Left lung (tissue), 10 donors: Measurements from ENCODE around the gene DEPDC4. TPM values are rescaled to one million over a fixed set of nuclear protein-coding genes. Genes with fewer than 3 reads are reported as not detected.
"Not testable (repeated sequence)": the region's sequence is repeated elsewhere in the genome, so short reads cannot be mapped to it uniquely, and the experiment has no call there.

Experiments
- ATAC-seq: fragments of 200-7000 bp; cut with Tn5 transposase; one replicate; pipeline ENCODE4 v1.9.1; 2020; ENCODE audit warnings: moderate library complexity
- DNase-seq, 4 donors: peaks; one replicate each; pipeline ENCODE4 v3.0.0-alpha.2; 2013 to 2020
- H3K27ac ChIP-seq, 2 donors: fragments of 200-600 bp; sonication (generic) in 1 of 2; one replicate each; pipeline versions ENCODE4 v1.5.0 to v1.8.0; 2020 to 2021
- H3K27me3 ChIP-seq, 2 donors: fragments of 200-600 bp; sonication (generic) in 1 of 2; one replicate each; pipeline versions ENCODE4 v1.5.0 to v1.8.0; 2020 to 2021
- H3K36me3 ChIP-seq, 2 donors: fragments of 200-600 bp; sonication (generic) in 1 of 2; one replicate each; pipeline versions ENCODE4 v1.5.0 to v1.8.0; 2020 to 2021
- H3K4me1 ChIP-seq, 2 donors: fragments of 200-600 bp; one replicate each; pipeline ENCODE4 v1.8.0; 2021
- H3K4me3 ChIP-seq, 2 donors: fragments of 200-600 bp; sonication (generic) in 1 of 2; one replicate each; pipeline versions ENCODE4 v1.5.0 to v1.8.0; 2020 to 2021; ENCODE audit warnings: mild to moderate bottlenecking in 1 of 2
- H3K9me3 ChIP-seq, 2 donors: fragments of 200-600 bp; sonication (generic) in 1 of 2; one replicate each; pipeline versions ENCODE4 v1.5.0 to v1.8.0; 2020 to 2021
- intact Hi-C, 2 donors: fragments of 100-400 bp; cut with DNase I; formaldehyde crosslinking; loops; one replicate each; pipeline versions ENCODE4 v1.11.2 to v1.14.2; 2022
- polyA plus RNA-seq, 6 donors: library from polyadenylated mRNA; unstranded; fragments of 120-200 nt; gene quantifications; one replicate each; pipeline ENCODE4 v1.2.1, GENCODE V29; 2013; ENCODE audit not compliant: insufficient read length in 6 of 6
- total RNA-seq, 2 donors: library from RNA; stranded (reverse); fragmentation: NEBNext Ultra II Directional; extraction: Animal tissue kit (Norgen Biotek cat#: 25700); gene quantifications; one replicate each; pipeline ENCODE4 v1.2.1, GENCODE V29; 2021
- TF ChIP-seq, protein P1 (sequence below), 2 donors: fragments of 200-600 bp; sonication (generic) in 1 of 2; IDR thresholded peaks; one replicate each; pipeline versions ENCODE4 v1.5.0 to v1.8.0; 2021; ENCODE audit warnings: antibody characterized with exemption in 2 of 2
- donor health status: DM: no; HTN: yes; CAD: no.
- donor health status: DM: no; HTN: no; CAD: no.

Gene DEPDC4
- total and polyA plus RNA-seq, 8 donors: 1.7 to 9.8 (median 6.8) TPM

- no peak overlapping the region for H3K4me3 ChIP-seq
- no peaks in the 10 kb centered on the region for H3K4me1 ChIP-seq
- ATAC-seq: no peak
- intact Hi-C loops: no loop called here
- no peaks in the 10 kb centered on the region for H3K27me3 ChIP-seq
- TF ChIP-seq, protein P1, sequence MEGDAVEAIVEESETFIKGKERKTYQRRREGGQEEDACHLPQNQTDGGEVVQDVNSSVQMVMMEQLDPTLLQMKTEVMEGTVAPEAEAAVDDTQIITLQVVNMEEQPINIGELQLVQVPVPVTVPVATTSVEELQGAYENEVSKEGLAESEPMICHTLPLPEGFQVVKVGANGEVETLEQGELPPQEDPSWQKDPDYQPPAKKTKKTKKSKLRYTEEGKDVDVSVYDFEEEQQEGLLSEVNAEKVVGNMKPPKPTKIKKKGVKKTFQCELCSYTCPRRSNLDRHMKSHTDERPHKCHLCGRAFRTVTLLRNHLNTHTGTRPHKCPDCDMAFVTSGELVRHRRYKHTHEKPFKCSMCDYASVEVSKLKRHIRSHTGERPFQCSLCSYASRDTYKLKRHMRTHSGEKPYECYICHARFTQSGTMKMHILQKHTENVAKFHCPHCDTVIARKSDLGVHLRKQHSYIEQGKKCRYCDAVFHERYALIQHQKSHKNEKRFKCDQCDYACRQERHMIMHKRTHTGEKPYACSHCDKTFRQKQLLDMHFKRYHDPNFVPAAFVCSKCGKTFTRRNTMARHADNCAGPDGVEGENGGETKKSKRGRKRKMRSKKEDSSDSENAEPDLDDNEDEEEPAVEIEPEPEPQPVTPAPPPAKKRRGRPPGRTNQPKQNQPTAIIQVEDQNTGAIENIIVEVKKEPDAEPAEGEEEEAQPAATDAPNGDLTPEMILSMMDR (IDR thresholded peaks at IDR 0.05): no peak
- no peaks in the 10 kb centered on the region for H3K9me3 ChIP-seq
- peaks cover 0 to 38% of the 10 kb centered on the region in 2 donors for H3K36me3 ChIP-seq
- no peak for DNase-seq
- H3K27ac ChIP-seq: no peak overlapping the region
Measured at GRCh38 chr12:100225491-100225890, 41.4 kb downstream of the DEPDC4 start.

- H3K4me1 ChIP-seq, H3K9me3 ChIP-seq, intact Hi-C loops, DNase-seq, H3K27me3 ChIP-seq, H3K4me3 ChIP-seq, H3K27ac ChIP-seq, ATAC-seq: not testable (repeated sequence)
- peaks cover 0 to 68% of the 10 kb centered on the region in 2 donors for H3K36me3 ChIP-seq
Measured at GRCh38 chr12:100222173-100222572, 44.7 kb downstream of the DEPDC4 start.

DNA sequence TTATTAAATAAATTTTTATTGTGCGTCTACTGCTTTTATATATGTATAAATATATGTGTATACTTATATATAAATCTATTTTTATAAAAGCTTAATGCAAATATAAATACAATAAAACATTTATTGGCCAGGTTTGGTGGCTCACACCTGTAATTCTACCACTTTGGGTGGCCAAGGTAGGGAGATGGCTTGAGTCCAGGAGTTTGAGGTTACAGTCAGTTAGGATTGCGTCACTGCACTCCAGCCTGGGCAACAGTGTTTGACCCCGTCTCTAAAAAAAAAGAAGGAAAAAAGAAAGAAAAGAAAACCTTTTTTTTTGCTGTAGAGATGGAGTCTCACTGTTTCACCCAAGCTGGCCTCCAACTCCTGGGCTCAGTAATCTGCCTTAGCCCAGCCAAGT, 45.4 kb downstream of the DEPDC4 start:
- Histone ChIP-seq H3K27me3 (no peaks in the 10 kb centered on the region), H3K36me3 (peaks cover 0 to 68% of the 10 kb centered on the region in 2 donors), H3K4me1 (no peaks in the 10 kb centered on the region), H3K27ac (no peak overlapping the region), H3K9me3 (no peaks in the 10 kb centered on the region), H3K4me3 (no peak overlapping the region)
- ATAC-seq: no peak
- intact Hi-C loops: no loop called here
- DNase-seq: no peak
- TF ChIP-seq, protein P1 (IDR thresholded peaks at IDR 0.05): no peak

DNA sequence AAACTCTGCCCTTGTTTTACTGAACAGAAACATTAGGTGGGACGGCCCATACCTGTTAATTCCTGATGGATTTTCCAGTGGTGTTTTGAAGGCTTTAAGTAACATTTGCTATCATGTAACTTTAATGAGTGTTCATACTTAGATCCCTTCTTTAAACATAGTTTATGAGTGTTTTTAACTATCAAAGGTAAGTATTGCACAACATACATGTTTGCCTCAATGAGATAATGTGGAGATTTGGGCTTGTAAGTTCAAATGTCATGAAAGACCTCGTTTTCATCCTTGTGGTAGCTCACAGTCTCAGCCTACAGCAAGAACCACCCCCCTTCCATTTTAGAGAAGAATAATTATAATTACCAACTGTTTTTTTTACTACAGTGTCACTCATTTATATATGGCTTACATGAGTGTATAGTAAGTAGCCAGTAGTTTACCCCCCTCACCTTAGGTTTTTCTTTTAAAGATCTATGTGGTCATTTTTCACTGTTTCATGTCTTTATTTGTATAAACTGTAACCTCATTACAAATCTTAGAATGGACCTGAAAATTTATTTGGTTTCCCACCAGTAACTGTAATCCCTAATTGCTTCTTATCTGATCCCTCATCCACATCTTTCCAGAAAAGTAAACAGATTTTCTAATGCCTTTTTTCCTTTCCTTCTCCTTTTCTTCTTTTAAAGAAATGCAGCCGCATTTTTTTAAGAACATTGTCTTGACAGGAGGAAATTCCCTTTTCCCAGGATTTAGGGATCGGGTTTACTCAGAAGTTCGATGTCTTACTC, 47.4 kb downstream of the DEPDC4 start:
- DNase-seq (no peak), ATAC-seq (no peak)
- Histone ChIP-seq H3K4me1 (no peaks in the 10 kb centered on the region), H3K27ac (no peak overlapping the region), H3K9me3 (no peaks in the 10 kb centered on the region), H3K27me3 (no peaks in the 10 kb centered on the region), H3K36me3 (peaks cover 0 to 68% of the 10 kb centered on the region in 2 donors), H3K4me3 (no peak overlapping the region)
- TF ChIP-seq, protein P1 (IDR thresholded peaks at IDR 0.05): no peak
- intact Hi-C loops: no loop called here

GRCh38 chr12:100216337-100216736, 50.5 kb downstream of the DEPDC4 start:
- ATAC-seq: no peak
- no peaks in the 10 kb centered on the region for H3K27me3 ChIP-seq
- H3K36me3 ChIP-seq: peaks cover 0 to 68% of the 10 kb centered on the region in 2 donors
- TF ChIP-seq, protein P1 (IDR thresholded peaks at IDR 0.05): no peak
- no peak for DNase-seq
- H3K27ac ChIP-seq: no peak overlapping the region
- no peak overlapping the region for H3K4me3 ChIP-seq
- H3K9me3 ChIP-seq: no peaks in the 10 kb centered on the region
- H3K4me1 ChIP-seq: no peaks in the 10 kb centered on the region
- intact Hi-C loops: no loop called here
